ENCODE results near the gene NTN1.

The NTN1 gene

DNA sequence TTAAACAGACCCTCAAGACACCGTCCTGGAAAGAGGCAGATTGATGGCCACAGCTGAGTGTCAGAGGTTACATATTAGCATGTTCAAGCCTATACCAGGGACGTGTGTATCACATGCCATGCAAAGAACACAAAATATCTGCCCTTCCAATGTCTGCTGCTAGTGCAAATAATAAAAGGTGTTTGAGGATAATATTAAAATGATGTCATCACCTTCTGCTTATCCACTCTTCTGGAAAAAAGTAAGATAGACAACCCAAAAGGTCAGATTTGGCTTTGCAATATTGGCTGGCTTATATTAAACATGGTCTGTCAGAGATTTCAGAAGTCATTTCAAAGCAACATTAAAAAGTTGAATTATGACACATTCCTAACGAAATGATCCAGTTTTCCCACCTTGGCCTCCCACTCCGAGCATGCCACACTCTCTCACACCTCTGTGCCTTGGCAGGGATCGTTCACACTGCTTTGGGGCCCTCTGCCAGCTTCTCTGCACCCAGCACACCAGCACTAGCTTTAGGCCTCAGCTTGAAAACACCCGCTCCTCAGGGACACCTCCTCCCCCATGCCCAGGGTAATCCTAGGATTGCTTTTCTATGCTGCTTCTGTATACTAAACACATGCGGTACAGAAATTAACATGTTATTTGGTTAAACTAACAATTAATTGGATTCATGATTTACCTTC is 248.2 kb downstream of the NTN1 start:
- in situ Hi-C loops (cut with MboI; ENCODE audit: low pct_unique_long_range_greater_than_20kb, low sequenced_read_pairs), result loop anchor here (10.0 kb wide), 1 partner anchor 55 kb away; no protein-coding TSS in a partner anchor
- DNase-seq, result no peak

DNA sequence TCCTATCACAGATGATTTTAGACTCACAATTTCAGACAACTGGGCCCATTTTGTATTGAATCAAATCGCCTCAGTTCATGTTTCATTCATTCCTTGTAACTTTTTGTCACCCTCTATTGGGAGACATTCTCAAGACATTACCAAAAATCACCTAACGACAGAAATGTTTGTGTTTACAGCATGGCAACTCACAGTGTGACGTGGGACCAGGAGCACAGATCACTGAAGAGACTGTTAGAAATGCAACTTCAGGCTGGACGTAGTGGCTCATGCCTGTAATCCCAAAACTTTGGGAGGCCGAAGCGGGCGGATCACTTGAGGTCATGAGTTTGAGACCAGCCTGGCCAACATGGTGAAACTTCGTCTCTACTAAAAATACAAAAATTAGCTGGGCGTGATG is 249.6 kb downstream of the NTN1 start:
- in situ Hi-C loops (cut with MboI; ENCODE audit: low pct_unique_long_range_greater_than_20kb, low sequenced_read_pairs), result no loop called here
- DNase-seq, result no peak

DNA sequence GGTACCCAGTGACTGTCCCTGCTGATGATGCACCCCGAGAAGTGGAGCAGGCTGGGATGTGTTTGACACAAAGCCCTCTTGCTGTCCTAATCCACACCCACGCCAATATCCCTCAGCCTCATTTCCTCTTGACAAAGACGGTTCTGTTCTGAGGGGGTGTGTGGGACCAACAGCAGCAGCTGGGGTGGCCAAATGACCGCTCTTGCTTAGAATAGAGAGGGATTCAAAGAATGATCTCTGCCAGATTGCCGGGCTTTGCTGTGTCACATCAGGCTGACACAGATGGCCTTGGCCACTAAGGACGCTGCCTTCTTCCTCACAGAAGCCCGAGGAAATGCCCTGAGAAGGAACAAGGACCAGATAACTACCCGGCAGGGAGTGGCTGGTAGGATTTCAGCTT is 250.7 kb downstream of the NTN1 start:
- no peak for DNase-seq
- in situ Hi-C loops (cut with MboI; ENCODE audit: low pct_unique_long_range_greater_than_20kb, low sequenced_read_pairs), result no loop called here

DNA sequence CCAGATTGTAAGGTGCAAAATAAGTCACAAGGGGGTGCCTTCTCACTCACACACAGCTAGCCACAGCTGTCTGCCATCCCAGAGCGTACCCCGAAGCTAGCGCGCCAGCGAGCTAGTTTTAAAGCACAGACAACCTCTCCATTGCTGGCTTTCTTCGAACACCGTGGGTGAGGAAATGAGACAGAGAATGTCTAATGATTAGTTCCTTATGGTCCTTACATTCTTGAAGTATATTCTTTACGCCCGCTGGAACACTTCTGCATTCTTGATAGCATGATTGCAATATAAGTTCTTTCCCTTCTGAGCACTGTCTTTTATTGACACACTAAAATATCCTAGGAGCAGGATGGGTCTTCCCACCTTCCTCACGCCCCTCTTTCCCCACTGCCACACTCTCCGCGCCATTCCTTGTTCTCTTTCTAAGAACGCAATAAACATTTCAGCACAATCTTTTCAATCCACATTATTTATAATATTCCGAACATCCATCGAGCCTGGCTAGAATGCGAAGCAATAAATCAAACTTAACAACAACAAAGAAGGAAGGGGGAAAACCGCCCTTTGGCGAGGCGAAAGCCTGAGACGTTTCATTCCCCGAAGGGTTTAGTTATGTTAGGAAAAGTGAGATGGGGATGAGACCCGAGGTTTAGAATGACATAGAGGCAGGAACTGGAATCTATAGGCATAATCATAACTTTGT is 251.3 kb downstream of the NTN1 start:
- in situ Hi-C loops (cut with MboI; ENCODE audit: low pct_unique_long_range_greater_than_20kb, low sequenced_read_pairs), result no loop called here
- no peak for DNase-seq

DNA sequence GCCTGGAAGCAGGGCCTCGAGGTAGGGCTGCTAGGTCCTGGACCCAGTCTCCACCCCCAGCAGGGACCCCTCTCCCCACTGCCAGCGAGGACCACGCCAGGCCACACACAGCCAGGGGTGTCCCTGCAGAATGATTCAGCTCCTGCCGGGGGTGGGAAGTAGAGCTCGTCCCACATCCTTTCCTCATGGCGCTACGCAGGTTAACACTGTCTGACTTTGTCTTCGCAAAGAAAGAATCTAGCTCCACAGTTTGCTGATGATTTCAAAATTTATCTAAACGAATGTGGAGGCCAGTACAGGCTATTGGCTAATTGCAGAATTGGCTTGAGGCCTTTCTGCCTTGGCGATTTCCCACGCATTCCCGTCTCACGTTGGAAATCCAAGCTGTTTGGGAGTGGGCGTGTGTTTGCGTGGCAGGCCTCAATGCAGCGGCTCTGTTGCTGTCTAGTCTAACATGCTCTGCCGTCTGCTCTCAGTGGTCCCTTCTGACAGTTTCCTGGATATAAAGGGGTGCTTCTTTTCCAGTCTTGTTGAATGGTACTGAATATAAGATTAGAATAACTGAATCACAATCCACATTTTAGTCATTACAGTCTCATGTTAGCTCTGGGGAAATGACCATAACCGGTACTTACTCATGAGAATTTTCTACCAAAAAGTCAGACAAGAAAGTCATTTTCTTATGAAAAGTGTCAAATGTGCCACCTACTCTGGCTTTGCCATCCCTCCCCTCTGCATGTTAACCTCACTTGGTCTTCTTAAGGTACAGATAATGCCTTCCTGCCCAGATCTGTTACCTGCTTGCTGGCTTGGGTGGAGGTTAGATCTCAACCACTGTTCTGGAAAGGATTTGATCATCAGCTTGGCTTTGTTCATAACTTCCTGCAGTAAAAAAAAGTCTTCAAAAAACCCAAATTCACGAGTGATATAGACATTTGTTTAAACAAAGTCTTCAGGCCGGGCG is 252.4 kb downstream of the NTN1 start:
- DNase-seq, result no peak
- in situ Hi-C loops (cut with MboI; ENCODE audit: low pct_unique_long_range_greater_than_20kb, low sequenced_read_pairs), result no loop called here

DNA sequence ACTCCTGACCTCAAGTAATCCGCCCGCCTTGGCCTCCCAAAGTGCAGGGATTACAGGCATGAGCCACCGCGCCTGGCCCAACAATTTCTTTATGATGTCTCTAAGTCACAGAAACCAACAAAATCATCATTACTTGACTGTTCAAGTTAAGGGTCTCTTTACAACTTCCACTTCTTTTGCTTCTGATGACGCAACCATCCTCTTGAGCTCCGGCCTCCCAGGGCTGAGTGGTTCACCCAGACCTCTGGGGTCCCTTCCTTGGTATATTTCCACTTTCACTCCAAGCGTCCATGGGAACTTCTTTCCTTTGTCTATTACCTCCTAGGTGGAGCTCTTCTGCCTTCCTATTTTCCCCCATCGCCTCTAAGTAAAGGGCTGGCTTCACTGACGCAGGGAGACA is 253.7 kb downstream of the NTN1 start:
- in situ Hi-C loops (cut with MboI; ENCODE audit: low pct_unique_long_range_greater_than_20kb, low sequenced_read_pairs), result no loop called here
- no peak for DNase-seq

DNA sequence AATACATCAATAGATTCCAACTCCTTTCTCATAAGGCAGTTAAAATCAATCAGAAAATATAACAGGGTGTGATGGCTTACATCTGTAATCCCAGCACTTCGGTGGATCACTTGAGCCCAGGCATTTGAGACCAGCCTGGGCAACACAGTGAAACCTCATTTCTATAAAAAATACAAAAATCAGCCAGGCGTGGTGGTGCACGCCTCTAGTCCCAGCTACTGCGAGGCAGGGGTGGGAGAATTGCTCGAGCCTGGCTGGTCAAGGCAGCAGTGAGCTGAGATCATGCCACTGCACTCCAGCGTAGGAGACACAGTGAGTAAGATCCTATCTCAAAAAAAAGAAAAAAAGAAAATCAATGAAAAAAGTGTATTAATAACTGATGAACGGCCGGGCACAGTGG is 258.6 kb downstream of the NTN1 start:
- DNase-seq, result no peak
- in situ Hi-C loops (cut with MboI; ENCODE audit: low pct_unique_long_range_greater_than_20kb, low sequenced_read_pairs), result no loop called here

DNA sequence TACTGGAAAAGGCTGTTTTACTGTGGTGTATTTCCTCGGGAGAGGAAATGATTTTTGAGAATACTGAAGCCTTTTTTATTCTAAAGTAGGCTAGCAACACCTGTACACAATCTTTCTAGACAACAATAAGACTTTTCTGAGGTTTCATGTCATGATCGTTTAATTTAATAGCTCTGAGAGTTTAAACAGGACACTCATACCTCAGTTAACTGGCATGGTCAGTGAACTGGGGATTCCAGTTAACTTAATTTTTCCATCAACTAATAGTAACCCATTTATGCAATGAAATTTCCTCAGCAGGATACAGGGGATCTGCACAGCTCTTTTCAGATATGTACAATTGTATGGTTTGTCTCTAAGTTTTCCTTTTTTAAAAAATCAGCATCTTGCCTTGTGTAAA is 262.6 kb downstream of the NTN1 start:
- DNase-seq, result no peak
- in situ Hi-C loops (cut with MboI; ENCODE audit: low pct_unique_long_range_greater_than_20kb, low sequenced_read_pairs), result no loop called here

DNA sequence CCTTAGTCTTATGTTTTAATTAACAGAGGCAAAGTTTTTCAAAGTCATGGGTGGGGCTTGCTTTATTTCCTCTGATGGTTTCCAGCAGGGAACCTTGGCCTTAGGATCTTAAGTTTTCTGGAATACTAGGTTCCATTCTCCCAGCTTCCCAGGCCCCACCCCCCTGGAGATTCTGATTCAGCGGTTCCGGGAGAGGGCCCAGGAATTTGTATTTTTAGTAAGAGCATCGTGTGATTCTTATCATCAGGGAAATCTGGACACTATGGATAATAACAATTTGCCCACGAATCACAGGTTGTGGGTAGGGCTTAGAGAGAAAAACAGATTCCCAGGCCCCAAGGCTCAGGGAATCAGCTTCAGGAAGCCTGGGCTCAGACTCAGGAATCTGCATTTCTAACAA is 263.6 kb downstream of the NTN1 start:
- DNase-seq, result no peak
- in situ Hi-C loops (cut with MboI; ENCODE audit: low pct_unique_long_range_greater_than_20kb, low sequenced_read_pairs), result no loop called here

DNA sequence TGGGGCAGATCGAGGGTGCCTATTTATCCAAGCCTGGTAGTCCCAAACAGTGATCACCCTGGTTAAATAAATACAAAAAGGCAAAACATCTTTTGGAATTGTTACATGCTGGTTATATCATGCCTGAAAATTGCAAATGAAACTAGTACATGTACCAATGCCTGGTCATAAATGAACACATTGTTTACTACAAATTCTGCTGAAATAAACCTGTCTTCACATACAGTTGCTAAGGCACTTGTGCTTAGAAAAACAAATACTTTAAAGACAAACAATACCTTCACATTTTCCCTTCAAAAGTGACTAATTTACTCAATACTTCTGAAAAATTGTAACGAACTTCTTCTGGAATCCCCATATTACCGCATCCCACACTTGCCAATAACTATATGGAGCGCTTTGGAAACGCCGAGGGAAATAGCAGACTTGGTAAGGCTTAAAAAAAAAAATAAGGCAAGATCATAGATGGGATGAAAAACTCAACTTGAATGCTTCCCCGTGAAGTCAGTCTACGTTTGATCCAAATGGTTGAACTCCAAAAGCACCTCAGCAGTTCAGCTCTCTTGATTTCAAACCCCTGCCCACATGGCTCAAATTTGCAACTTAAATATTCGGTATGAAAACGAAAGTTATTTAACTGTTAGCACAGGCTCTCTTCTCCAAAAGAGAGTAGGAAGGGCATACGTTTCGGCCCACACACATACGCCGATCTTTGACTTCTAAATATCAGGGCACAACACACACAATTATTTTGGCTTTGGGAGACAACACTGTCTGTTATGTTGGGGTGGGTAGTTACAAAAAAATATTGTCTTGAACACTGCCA is 264.5 kb downstream of the NTN1 start:
- DNase-seq, result no peak
- in situ Hi-C loops (cut with MboI; ENCODE audit: low pct_unique_long_range_greater_than_20kb, low sequenced_read_pairs), result no loop called here

DNA sequence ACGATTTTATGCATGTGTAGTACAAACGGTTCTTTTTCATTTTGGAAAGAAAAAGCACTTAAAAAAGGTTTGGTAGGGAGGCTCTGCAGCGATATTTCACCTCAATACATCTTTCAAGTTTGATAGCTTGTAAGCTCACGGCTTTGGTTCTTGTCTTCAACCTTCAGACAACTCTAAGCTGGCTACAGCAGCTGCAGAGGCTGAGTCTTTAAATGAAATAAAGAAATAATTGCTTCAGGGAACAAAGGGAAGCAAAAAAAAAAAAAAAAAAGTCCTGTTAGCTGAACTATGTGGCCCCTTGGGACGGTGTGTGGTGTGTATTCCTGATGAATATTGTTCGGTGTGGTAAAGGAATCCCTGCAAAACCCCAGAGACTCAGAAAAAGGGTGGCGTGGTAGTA is 265.1 kb downstream of the NTN1 start:
- no peak for DNase-seq
- in situ Hi-C loops (cut with MboI; ENCODE audit: low pct_unique_long_range_greater_than_20kb, low sequenced_read_pairs), result no loop called here

DNA sequence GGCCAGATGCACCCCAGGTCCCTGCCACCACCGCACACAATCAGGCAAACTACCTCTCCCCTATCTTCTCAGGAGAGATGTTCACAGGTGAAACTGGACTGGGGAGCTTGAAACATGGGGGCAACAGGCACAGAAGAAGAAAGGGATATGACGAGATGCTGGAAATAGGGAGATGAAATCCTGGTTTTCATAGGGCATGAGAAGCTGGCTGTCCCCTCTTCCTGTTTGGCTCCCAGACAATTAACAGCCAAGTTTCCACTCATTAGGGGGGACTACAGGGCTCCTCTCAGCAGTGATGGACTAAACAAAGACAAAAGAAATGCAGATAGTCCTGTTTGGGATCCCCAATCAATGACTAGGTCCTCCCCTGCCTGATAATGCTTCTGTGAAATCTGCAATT is 266.0 kb downstream of the NTN1 start:
- in situ Hi-C loops (cut with MboI; ENCODE audit: low pct_unique_long_range_greater_than_20kb, low sequenced_read_pairs), result no loop called here
- DNase-seq, result no peak

DNA sequence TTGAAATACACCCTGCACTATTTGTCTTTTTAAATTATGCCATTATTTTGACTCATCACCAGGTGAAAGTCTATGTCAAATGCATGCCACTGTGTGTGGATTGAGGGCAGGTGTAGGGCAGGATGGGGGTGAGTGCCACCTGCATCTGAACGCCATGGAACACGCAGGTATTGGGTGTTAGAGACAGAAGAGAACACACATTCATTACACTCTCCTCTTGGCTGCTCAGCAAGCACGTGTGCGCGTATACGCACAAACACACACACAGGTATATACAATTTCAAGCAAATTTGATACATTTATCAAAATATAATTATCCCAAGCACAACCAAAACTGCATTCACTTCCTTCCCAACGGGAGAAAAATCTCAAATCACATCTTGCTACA is 268.9 kb downstream of the NTN1 start:
- in situ Hi-C loops (cut with MboI; ENCODE audit: low pct_unique_long_range_greater_than_20kb, low sequenced_read_pairs), result no loop called here

DNA sequence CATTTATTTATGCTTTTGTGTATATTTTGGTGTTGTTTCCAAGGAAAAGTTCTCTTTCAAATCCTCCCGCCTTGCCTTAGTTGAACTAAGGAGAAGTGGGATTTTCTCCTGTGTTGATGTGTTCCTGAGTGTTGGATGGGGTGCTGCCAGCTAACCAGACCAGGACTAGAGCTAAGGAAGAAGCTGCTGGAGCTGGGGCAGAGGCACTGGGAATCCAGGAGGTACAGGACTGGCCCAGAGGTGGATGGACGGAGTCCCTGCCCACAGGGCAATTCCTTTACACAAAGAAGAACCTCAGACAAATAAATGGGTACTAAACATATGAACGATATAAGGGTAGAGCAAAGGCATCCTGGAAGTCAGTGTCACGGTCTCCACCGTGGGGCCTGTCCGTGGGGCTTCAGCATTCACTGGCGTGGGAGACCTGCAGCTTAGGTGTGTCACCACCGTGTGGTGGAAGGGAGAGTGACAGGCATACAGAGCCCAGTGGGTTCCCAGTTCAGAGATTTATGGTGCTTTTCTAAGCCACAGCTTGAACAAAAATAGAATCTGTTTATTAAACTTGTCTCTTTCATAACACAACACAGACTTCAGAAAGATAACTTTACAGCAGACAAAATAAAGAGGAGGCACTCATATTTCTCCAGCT is 270.7 kb downstream of the NTN1 start:
- in situ Hi-C loops (cut with MboI; ENCODE audit: low pct_unique_long_range_greater_than_20kb, low sequenced_read_pairs), result no loop called here
- peak; percentile 28 for DNase-seq

More for the DNA sequence above, 268.9 kb downstream of the NTN1 start:
- DNase-seq, result no peak

DNA sequence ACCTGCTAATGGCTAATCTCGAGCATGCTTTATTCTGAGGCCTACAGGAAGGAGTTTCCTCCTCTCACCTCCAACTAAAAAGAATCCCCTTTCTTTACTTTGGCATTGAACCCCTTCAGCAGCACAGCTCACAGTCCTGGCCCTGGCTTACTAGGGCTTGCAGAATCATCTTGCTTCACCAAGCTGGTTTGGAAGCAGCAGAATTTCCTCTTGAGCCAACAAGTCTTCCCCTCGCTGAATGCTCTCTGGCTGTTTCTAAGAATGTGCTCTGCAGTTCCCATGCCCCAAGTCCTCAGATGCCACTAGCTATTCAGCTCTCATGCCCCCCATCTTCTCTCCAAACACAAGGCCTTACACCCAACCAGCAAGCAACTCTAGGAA is 271.2 kb downstream of the NTN1 start:
- no peak for DNase-seq
- in situ Hi-C loops (cut with MboI; ENCODE audit: low pct_unique_long_range_greater_than_20kb, low sequenced_read_pairs), result no loop called here

Data from KBM-7 (cell line).